Activated CD4-positive, alpha-beta T cell treated with anti-CD3 and anti-CD28 coated beads for 1 hour (primary cell): ENCODE data around the gene HYI.
A peak's percentile ranks its signal among the peaks of the same experiment; 100 is the strongest.
"Not testable (repeated sequence)": the region's sequence is repeated elsewhere in the genome, so short reads cannot be mapped to it uniquely, and the experiment has no call there.

ENCODE experiments used
- DNase-seq: peaks from one replicate; pipeline ENCODE4 v3.0.0-alpha.2; 2020

Gene HYI

GRCh38 chr1:43425045-43425444 lies 28.7 kb downstream of the HYI start:
- DNase-seq = no peak

DNA sequence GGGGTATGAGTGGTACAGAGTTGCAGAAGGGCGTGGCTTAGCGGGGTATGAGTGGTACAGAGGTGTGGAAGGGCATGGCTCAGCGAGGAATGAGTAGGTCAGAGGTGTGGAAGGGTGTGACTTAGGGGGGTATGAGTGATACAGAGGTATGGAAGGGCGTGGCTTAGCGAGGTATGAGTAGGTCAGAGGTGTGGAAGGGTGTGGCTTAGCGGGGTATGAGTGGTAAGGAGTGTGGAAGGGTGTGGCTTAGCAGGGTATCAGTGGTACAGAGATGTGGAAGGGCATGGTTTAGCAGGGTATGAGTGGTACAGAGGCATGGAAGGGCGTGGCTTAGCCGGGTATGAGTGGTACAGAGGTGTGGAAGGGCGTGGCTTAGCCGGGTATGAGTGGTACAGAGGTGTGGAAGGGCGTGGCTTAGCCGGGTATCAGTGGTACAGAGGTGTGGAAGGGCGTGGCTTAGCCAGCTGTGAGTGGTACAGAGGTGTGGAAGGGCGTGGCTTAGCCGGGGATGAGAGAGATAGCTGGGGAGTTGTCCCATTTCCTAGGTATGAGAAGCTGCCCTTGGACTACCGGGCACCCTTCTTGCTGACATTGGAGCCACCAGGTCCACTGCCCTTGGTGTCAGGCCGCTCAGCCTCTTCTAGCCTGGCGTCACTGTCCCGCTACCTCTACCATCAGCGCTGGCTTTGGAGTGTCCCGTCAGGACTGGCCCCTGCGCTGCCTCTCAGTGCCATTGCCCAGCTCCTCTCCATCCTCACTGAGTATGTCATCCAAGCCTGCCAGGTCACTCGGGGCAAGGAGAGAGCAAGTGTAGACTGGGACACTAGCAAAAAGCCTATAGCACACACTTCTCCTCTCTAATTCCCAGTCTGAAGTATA lies 29.8 kb downstream of the HYI start:
- no peak for DNase-seq

GRCh38 chr1:43422995-43423671 lies 30.6 kb downstream of the HYI start:
- DNase-seq = no peak

DNA sequence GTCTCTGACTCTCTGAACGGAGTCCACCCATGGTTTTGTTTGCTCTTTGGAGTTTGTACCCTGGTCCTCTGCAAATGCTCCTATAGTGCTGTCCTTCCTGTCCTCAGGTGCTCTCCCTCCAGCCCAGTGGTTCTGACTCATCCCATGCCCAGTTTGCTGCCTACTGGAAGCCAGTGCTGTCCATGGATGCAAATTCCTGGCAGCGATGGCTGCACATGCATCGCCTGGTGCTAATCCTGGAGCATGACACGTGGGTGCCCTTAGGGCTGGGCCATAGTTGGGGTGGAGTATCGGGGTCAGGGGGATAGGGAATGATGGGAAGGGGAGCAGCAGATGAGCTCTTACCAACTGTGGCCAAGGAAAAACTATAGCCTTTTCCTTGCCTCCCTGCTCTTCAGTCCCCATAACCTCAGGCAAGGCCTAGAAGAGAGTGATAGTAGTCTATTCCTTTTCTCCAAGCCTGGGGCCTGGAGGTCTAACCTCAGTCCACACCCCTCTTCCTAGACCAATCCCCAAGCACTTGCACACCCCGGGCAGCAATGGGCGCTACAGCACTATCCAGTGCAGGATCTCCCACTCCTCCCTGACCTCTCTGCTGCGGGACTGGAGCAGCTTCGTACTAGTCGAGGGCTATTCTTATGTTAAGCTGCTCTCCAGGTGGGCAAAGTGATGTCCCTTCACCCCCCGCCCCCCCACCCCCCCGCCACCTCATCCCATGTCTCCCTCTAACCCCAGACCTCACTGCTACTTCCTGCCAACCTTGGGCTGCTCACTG lies 31.6 kb downstream of the HYI start:
- DNase-seq = no peak

GRCh38 chr1:43421396-43421795 lies 32.3 kb downstream of the HYI start:
- DNase-seq = no peak

DNA sequence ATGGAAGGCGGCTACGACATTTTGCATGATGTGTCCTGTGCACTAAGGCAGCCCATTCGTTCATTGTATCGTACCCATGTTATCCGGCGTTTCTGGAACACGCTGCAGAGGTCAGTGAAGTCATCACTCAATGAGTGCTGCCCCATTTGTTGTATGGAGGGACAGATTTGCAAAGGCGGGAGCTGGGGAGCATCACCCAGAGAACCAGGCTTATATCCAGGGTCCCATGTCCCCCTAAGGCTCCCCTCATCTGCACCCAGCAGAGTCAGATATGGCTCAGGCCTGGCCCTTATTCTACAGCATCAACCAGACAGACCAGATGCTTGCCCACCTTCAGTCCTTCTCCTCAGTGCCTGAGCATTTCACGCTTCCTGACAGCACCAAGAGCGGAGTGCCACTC lies 32.9 kb downstream of the HYI start:
- no peak for DNase-seq

DNA sequence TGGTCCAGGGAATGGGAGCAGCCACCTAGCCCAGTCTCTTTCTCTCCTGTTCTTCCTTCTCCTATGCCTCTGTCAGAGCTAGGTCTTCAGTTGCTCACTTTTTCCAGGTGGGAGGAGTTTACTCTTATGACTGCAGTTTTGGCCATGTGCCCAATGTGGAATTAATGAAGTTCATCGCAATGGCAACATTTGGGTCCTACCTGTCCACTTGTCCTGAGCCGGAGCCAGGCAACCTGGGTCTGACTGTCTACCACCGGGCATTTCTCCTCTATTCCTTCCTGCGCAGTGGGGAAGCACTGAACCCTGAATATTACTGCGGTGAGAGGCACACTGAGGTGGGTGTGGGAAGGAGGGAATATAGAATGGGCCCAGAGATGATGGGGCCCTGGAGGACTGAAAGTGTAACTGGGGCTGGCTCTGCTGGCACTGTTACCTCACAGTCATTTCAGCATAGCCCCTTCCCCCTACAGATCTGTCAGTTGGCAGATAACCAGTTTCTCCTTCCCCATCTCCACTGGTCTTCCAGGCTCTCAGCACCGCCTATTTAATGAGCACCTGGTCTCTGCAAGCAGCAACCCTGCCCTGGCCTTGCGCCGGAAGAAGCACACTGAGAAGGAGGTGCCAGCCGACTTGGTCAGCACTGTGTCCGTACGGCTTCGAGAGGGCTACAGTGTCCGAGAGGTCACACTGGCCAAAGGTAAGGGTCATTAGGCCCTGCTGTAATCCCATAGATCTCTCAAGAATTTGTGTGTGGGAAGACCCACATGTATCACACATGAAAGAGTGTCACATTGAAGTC lies 33.9 kb downstream of the HYI start:
- DNase-seq = no peak

DNA sequence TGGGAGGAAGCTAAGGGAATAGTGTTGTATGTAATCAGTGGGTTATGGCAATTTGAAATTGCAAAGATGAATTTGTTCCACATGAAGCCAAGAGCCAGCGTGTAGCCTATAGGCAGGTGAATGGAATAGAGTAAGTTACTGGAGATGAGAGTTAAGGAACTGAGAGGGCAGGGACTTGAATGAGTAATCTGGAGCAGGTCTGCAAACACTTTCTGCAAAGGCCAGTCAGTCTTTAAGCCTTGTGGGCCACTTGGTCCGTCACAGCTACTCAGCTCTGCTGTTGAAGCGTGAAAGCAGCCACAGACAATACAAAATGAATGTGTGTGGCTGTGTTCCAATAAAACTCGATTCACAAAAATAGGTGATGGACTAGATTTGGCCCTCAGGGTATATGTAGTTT lies 34.9 kb downstream of the HYI start:
- DNase-seq = no peak

DNA sequence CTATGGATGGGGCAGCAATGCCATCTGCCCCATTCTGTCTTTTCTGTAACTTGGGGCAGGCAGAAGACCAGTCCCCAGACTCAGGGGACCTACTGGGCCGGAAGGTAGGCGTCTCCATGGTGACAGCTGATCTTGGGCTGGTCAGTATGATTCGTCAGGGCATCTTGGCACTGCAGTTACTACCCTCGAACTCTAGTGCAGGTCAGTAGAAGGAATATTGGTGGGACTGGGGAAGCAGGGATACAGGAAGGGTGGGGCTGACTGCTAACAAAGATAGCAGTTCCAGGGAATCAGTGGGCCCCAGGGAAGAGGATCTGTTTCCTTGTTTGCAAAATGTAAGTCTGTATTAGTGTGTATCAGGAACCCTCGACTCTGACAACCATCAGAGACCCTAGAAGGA lies 37.8 kb downstream of the HYI start:
- no peak for DNase-seq

GRCh38 chr1:43414634-43415223 lies 39.0 kb downstream of the HYI start:
- peak; percentile 42 for DNase-seq

DNA sequence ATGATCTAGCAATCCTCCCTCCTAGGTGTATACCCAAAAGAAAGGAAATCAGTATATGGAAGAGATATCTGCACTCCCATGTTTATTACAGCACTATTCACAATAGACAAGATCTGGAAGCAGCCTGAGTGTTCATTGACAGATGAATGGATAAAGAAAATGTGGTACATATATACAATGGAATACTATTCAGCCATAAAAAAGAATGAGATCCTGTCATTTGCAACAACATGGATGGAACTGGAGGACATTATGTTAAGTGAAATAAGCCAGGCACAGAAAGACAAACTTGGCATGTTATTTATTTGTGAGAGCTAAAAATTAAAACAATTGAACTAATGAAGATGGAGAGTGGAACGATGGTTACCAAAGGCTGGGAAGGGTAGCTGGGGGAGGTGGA lies 40.3 kb downstream of the HYI start:
- DNase-seq = not testable (repeated sequence)

DNA sequence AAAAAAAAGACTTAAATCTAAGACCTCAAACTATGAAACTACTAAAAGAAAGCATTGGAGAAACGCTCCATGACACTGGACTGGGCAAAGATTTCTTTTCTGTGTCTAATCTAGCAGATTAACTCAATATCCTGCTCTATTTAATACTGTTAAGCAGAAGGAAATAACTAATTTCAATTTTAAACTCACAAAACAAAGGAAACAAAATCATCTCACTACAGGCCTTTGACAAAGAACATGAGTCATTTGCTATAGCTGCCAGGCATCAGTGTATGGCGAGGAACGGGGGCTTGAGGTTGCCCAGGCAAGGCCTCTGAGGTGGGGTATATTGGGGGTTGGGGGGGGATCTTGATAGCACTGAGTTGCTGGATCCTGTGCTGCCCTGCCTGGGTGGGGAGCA lies 43.2 kb downstream of the HYI start:
- no peak for DNase-seq

DNA sequence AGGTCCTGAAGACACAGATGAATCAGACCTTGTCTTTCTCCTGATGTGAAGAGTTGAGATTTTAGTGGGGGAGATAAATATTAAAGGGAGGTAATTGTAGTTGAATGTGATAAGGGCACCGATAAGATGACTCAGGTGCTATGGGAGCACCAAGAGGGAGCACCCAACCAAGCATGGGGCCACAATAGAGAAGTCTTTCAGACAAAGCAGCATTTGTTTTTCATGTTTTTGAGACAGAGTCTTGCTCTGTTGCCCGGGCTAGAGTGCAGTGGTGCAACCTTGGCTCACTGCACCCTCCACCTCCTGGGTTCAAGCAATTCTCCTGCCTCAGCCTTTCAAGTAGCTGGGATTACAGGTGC lies 47.9 kb downstream of the HYI start:
- no peak for DNase-seq

GRCh38 chr1:43405219-43405875 lies 48.4 kb downstream of the HYI start:
- DNase-seq = no peak

GRCh38 chr1:43404353-43404752 lies 49.4 kb downstream of the HYI start:
- DNase-seq = no peak

- no peak for DNase-seq
Observed at GRCh38 chr1:43402089-43402865, 51.5 kb downstream of the HYI start.
